Astrocyte (in vitro differentiated cells and primary cell): ENCODE data around the gene SAP30L.

Experiments
- CTCF ChIP-seq: IDR thresholded peaks from 2 replicates; pipeline ENCODE4 v1.5.1; 2011; ENCODE audit warnings: low read depth, mild to moderate bottlenecking, inconsistent platforms, low read length, moderate library complexity; ENCODE audit not compliant: insufficient read depth
- EZH2 ChIP-seq: IDR thresholded peaks from 2 replicates; pipeline ENCODE4 v1.6.1; 2012; ENCODE audit warnings: mild to moderate bottlenecking, low read length, inconsistent platforms; ENCODE audit not compliant: insufficient read depth

GRCh38 chr5:154482528-154483449 lies 37.0 kb downstream of the SAP30L start:
- TF ChIP-seq CTCF (no peak), EZH2 (peak; percentile 61)
